SH-SY5Y (cell line): ENCODE data around the gene ZNF417.

Experiments used
- GATA2 ChIP-seq: IDR thresholded peaks from 2 replicates; pipeline ENCODE4 v1.6.1; 2011; ENCODE audit warnings: mild to moderate bottlenecking, low read depth, low read length
- GATA3 ChIP-seq: IDR thresholded peaks from 2 replicates; pipeline ENCODE4 v1.6.1; 2011; ENCODE audit warnings: low read depth, mild to moderate bottlenecking, low read length, moderate library complexity

DNA sequence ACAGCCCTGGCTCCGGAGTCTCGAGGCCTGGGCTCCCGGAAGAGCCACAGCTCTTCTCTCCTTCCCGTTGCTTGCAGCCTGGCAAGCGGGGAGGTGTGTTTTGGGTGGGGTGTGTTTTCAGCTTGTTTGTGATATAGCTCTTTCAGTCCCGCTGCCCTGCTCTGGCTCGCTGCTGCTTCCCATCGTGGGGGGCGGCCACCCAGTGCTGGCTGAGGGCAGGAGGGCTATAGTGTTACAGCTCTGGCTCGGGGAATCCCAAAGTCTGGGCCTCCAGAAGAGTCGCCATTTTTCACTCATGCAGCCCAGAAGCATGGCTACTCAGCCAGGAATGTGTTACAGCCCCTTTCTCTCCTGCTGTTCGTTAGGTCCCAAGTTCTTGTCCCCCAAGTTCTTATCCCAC lies 33.3 kb upstream of the ZNF417 start:
- TF ChIP-seq GATA2 (no peak), GATA3 (no peak)
